Fibroblast of pulmonary artery (primary cell): Measurements from ENCODE around the gene JSRP1.

Experiments
- DNase-seq: peaks from one replicate; pipeline ENCODE4 v3.0.0-alpha.2; 2010; ENCODE audit warnings: low read depth
- H3K4me3 ChIP-seq: replicated peaks from 2 replicates; pipeline ENCODE4 v1.5.1; 2011; ENCODE audit warnings: low read depth, mild to moderate bottlenecking, control low read depth, low read length, moderate library complexity
- CTCF ChIP-seq: IDR thresholded peaks from 2 replicates; pipeline ENCODE4 v1.5.1; 2011; ENCODE audit warnings: mild to moderate bottlenecking, control low read depth, low read length, inconsistent platforms; ENCODE audit errors: missing control alignments

JSRP1 gene

GRCh38 chr19:2233601-2234280 lies 22.5 kb downstream of the JSRP1 start:
- TF ChIP-seq CTCF = no peak
- no peak for DNase-seq
- H3K4me3 ChIP-seq = no peak overlapping the region

- no peak overlapping the region for H3K4me3 ChIP-seq
- no peak for TF ChIP-seq CTCF
- DNase-seq = no peak
Observed at GRCh38 chr19:2232286-2233151, 23.7 kb downstream of the JSRP1 start.

GRCh38 chr19:2231621-2232221 lies 24.5 kb downstream of the JSRP1 start:
- H3K4me3 ChIP-seq = no peak overlapping the region
- TF ChIP-seq CTCF = no peak
- DNase-seq = no peak

DNA sequence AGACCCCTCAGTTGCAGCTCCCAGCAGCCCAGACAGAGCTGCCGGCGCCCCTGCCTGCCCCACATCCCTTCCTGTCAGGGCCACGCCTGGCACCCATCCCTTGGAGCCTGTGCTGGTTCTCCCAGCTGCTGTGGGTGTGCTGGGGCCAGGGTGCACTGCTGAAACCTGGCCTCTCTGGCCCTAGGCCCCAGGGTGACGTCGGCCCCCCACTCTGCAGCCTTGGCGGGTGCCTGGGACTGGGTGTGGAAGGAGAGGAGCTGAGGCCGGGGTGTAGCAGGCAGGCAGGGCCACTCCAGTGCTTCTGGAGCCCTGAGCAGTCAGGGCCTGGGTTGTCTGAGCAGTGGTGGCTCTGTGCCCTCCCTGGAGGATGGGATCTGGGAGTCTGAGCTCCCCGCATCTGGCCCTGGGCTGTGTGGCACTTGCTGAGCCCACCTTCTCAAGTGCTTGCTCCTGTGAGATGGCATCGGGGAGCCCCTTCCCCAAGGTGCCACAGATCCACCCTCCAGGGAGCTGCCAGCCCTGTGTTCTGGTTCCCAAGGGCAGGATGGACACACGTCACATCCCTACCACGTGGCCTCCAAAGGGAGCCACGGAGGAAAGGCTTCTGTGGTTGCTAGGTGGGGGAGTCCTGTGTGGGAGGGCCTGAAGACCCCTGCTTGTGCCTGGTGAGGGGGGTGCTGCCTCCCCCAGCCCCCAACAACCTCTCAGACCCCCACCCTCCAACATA lies 25.2 kb downstream of the JSRP1 start:
- H3K4me3 ChIP-seq = no peak overlapping the region
- no peak for TF ChIP-seq CTCF
- no peak for DNase-seq

DNA sequence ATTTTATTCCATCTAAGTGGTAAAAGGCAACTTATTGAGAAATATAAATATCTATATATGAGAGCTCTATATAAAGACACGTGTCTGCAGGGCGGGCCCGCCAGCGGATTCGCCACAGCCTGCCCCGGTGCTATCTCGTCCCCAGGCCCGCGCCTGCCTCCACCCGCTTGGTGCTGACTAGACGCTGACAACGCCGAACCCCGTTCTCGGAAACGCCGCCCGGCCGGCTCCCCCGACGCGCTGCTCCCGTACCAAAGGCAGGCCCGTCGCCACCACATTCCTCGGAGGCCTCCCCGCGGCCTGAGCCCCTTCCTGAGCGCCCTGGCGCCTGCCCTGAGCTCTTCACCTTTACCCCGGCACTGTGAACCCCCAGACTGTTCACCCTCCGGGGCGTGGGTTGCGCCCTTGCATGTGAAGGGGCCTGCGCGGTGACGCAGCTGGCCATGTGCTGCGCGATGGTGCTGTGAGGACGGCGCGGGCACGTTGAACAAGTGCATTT lies 26.1 kb downstream of the JSRP1 start:
- no peak overlapping the region for H3K4me3 ChIP-seq
- no peak for TF ChIP-seq CTCF
- DNase-seq = no peak
